Caco-2 (cell line): ENCODE results near the gene PPP1R12B. TPM values are rescaled to one million over a fixed set of nuclear protein-coding genes. Genes with fewer than 3 reads are reported as not detected.

Experiments used
- BruUV-seq: library from RNA; stranded (reverse); fragments of 400-500 nt; replicated peaks from 2 replicates; lab custom pipeline; 2021; lab: Mats Ljungman, UMichigan
- CTCF ChIA-PET: fragments of 300-600 bp; sonication (Branson Sonifier 250); formaldehyde crosslinking; loops from one replicate; lab custom pipeline; 2022; ENCODE audit warnings: antibody characterized with exemption; lab: Charles Lee
- POLR2A ChIA-PET: fragments of 300-600 bp; sonication (Branson Sonifier 250); formaldehyde crosslinking; loops from one replicate; lab custom pipeline; 2022; ENCODE audit warnings: antibody characterized with exemption; lab: Charles Lee
- DNase-seq, 2 experiments: peaks; one replicate each; pipeline versions ENCODE4 v3.0.0 to v3.0.0-alpha.2; 2020 to 2022
- H3K27me3 ChIP-seq: replicated peaks from 2 replicates; pipeline ENCODE4 v1.6.0; 2011; ENCODE audit warnings: low read length; ENCODE audit not compliant: control insufficient read depth, insufficient read depth
- H3K36me3 ChIP-seq: 2 replicates; pipeline ENCODE4 v1.5.1; 2011; ENCODE audit warnings: low read length; ENCODE audit not compliant: control insufficient read depth, insufficient read depth
- H3K4me1 ChIP-seq: fragments of 250-450 bp; sonication (Bioruptor Pico); 2 replicates; pipeline ENCODE4 v1.5.1; 2020; ENCODE audit warnings: mild to moderate bottlenecking
- H3K4me3 ChIP-seq: 2 replicates; pipeline ENCODE4 v1.5.1; 2011; ENCODE audit warnings: low read depth, mild to moderate bottlenecking, control low read depth, low read length
- H3K9me3 ChIP-seq: fragments of 250-450 bp; sonication (Bioruptor Pico); 2 replicates; pipeline ENCODE4 v1.5.1; 2020; ENCODE audit warnings: mild to moderate bottlenecking, moderate library complexity
- H3K27ac Mint-ChIP-seq: one replicate; pipeline ENCODE4 v1.8.0; 2022; ENCODE audit warnings: mixed read lengths; ENCODE audit not compliant: unreplicated experiment
- H3K27me3 Mint-ChIP-seq: one replicate; pipeline ENCODE4 v1.8.0; 2022; ENCODE audit warnings: mixed read lengths; ENCODE audit not compliant: insufficient read depth, unreplicated experiment
- H3K36me3 Mint-ChIP-seq: one replicate; pipeline ENCODE4 v1.8.0; 2022; ENCODE audit warnings: mild to moderate bottlenecking, mixed read lengths; ENCODE audit not compliant: insufficient read depth, unreplicated experiment
- H3K4me1 Mint-ChIP-seq: one replicate; pipeline ENCODE4 v1.8.0; 2022; ENCODE audit warnings: low read depth, mixed read lengths; ENCODE audit not compliant: unreplicated experiment
- H3K4me3 Mint-ChIP-seq: one replicate; pipeline ENCODE4 v1.8.0; 2022; ENCODE audit warnings: mild to moderate bottlenecking, moderate library complexity, mixed read lengths; ENCODE audit not compliant: unreplicated experiment
- H3K9me3 Mint-ChIP-seq: one replicate; pipeline ENCODE4 v1.8.0; 2022; ENCODE audit warnings: mixed read lengths; ENCODE audit not compliant: unreplicated experiment
- CTCF ChIP-seq, 2 experiments: fragments of 200-600 bp in 1 of 2; IDR thresholded peaks; 1 replicate in 1 of 2; 2 replicates in 1 of 2; pipeline versions ENCODE4 v1.5.1 to v1.8.0; 2011 to 2022; ENCODE audit warnings: antibody characterized with exemption in 1 of 2, control low read depth in 1 of 2, inconsistent platforms in 1 of 2, low read depth in 1 of 2, low read length in 1 of 2, mild to moderate bottlenecking in 1 of 2, moderate library complexity in 1 of 2; ENCODE audit not compliant: insufficient read depth in 1 of 2, severe bottlenecking in 1 of 2, unreplicated experiment in 1 of 2
- intact Hi-C: fragments of 100-400 bp; cut with micrococcal nuclease; formaldehyde crosslinking; loops from one replicate; pipeline ENCODE4 v1.10.0; 2022; ENCODE audit not compliant: unreplicated experiment
- total RNA-seq: library from RNA; stranded (reverse); gene quantifications from 2 replicates; pipeline ENCODE4 v1.2.3, GENCODE V29; 2022

Gene PPP1R12B
- total RNA-seq, 1 experiment from 2014 or later: 16.4 TPM

- H3K9me3 Mint-ChIP-seq: no peaks in the 10 kb centered on the region
- ChIA-PET POLR2A (no interaction called here), CTCF (no interaction called here)
- no peaks in the 10 kb centered on the region for H3K27me3 ChIP-seq
- TF ChIP-seq CTCF (IDR thresholded peaks at IDR 0.05; ENCODE audit: insufficient read depth in 1 of 2, low read depth in 1 of 2, low read length in 1 of 2, severe bottlenecking in 1 of 2, unreplicated experiment in 1 of 2): no peak
- no peak overlapping the region for H3K27ac Mint-ChIP-seq
- no peaks in the 10 kb centered on the region for H3K36me3 Mint-ChIP-seq
- intact Hi-C loops: no loop called here
- no peaks in the 10 kb centered on the region for H3K36me3 ChIP-seq
- BruUV-seq: no TSS peak
- no peaks in the 10 kb centered on the region for H3K4me1 Mint-ChIP-seq
- H3K4me3 Mint-ChIP-seq: no peak overlapping the region
- no peak for DNase-seq
- no peaks in the 10 kb centered on the region for H3K27me3 Mint-ChIP-seq
- no peak overlapping the region for H3K4me3 ChIP-seq
- H3K4me1 ChIP-seq: no peaks in the 10 kb centered on the region
- no peaks in the 10 kb centered on the region for H3K9me3 ChIP-seq
Observed at GRCh38 chr1:202361701-202362100, 13.2 kb downstream of the PPP1R12B start.

GRCh38 chr1:202362212-202362611 is 13.7 kb downstream of the PPP1R12B start:
- Histone ChIP-seq H3K27me3 (no peaks in the 10 kb centered on the region), H3K36me3 (no peaks in the 10 kb centered on the region), H3K4me3 (no peak overlapping the region), H3K4me1 (no peaks in the 10 kb centered on the region), H3K9me3 (no peaks in the 10 kb centered on the region)
- no TSS peak for BruUV-seq
- Mint-ChIP-seq H3K27me3 (no peaks in the 10 kb centered on the region), H3K4me1 (no peaks in the 10 kb centered on the region), H3K27ac (no peak overlapping the region), H3K36me3 (no peaks in the 10 kb centered on the region), H3K4me3 (no peak overlapping the region), H3K9me3 (no peaks in the 10 kb centered on the region)
- DNase-seq: no peak
- ChIA-PET CTCF (no interaction called here), POLR2A (interaction anchor here (0.6 kb wide), 1 partner anchor 14 kb away, joined by 3 read pairs; no protein-coding TSS in a partner anchor)
- no peak for TF ChIP-seq CTCF (IDR thresholded peaks at IDR 0.05; ENCODE audit: insufficient read depth in 1 of 2, low read depth in 1 of 2, low read length in 1 of 2, severe bottlenecking in 1 of 2, unreplicated experiment in 1 of 2)
- intact Hi-C loops: no loop called here

GRCh38 chr1:202365092-202365815 is 16.8 kb downstream of the PPP1R12B start:
- no peaks in the 10 kb centered on the region for H3K36me3 Mint-ChIP-seq
- H3K4me3 Mint-ChIP-seq: no peak overlapping the region
- H3K9me3 Mint-ChIP-seq: no peaks in the 10 kb centered on the region
- H3K4me1 Mint-ChIP-seq: no peaks in the 10 kb centered on the region
- CTCF ChIA-PET: no interaction called here
- Histone ChIP-seq H3K36me3 (no peaks in the 10 kb centered on the region), H3K27me3 (no peaks in the 10 kb centered on the region), H3K9me3 (no peaks in the 10 kb centered on the region), H3K4me3 (no peak overlapping the region), H3K4me1 (no peaks in the 10 kb centered on the region)
- DNase-seq: no peak
- BruUV-seq: no TSS peak
- intact Hi-C loops: no loop called here
- POLR2A ChIA-PET: no interaction called here
- no peaks in the 10 kb centered on the region for H3K27me3 Mint-ChIP-seq
- no peak overlapping the region for H3K27ac Mint-ChIP-seq
- no peak for TF ChIP-seq CTCF (IDR thresholded peaks at IDR 0.05; ENCODE audit: insufficient read depth in 1 of 2, low read depth in 1 of 2, low read length in 1 of 2, severe bottlenecking in 1 of 2, unreplicated experiment in 1 of 2)
